GM12878 (cell line): ENCODE measurements around the gene FOS. TPM values are rescaled to one million over a fixed set of nuclear protein-coding genes. Genes with fewer than 3 reads are reported as not detected.
A peak's percentile ranks its signal among the peaks of the same experiment; 100 is the strongest.

Experiments
- ATAC-seq: fragments of 200-7000 bp; cut with Tn5 transposase; 3 replicates; pipeline ENCODE4 v1.9.1; 2020; ENCODE audit warnings: mild to moderate bottlenecking, moderate library complexity
- BruUV-seq: library from RNA; stranded (reverse); fragments of 400-500 nt; replicated peaks from 2 replicates; lab custom pipeline; 2021; lab: Mats Ljungman, UMichigan
- CTCF ChIA-PET: fragments of 300-600 bp; sonication (Branson Sonifier 250); formaldehyde crosslinking; extraction: SDS; loops from one replicate; lab custom pipeline; 2021; ENCODE audit warnings: inconsistent platforms; lab: Yijun Ruan, JAX
- POLR2A ChIA-PET: fragments of 350-600 bp; formaldehyde crosslinking; extraction: SDS; loops from one replicate; lab custom pipeline; 2021; ENCODE audit warnings: inconsistent platforms; lab: Charles Lee
- RAD21 ChIA-PET: fragments of 300-600 bp; sonication (Branson Sonifier 250); formaldehyde crosslinking; loops from one replicate; lab custom pipeline; 2023; ENCODE audit warnings: antibody characterized with exemption; ENCODE audit not compliant: unreplicated experiment; lab: Charles Lee
- SMC1A ChIA-PET: fragments of 300-600 bp; sonication (Branson Sonifier 250); formaldehyde crosslinking; loops from one replicate; lab custom pipeline; 2023; ENCODE audit not compliant: unreplicated experiment, uncharacterized antibody; lab: Charles Lee
- DNase-seq: peaks from one replicate; pipeline ENCODE4 v3.0.0-alpha.2; 2011; ENCODE audit warnings: low read depth, low spot score
- FAIRE-seq: peaks from 3 replicates; lab custom pipeline; 2011; peaks lifted over from hg19 to GRCh38; lab: Jason Lieb, UNC
- H2AFZ ChIP-seq: 2 replicates; pipeline ENCODE4 v1.6.0; 2011; ENCODE audit warnings: low read depth, low read length, control low read depth; ENCODE audit not compliant: control insufficient read depth
- H3K27ac ChIP-seq: 2 replicates; pipeline ENCODE4 v1.5.1; 2011; ENCODE audit warnings: control low read depth; ENCODE audit not compliant: control insufficient read depth, insufficient read depth
- H3K27me3 ChIP-seq, 2 experiments: replicated peaks in 1 of 2; 2 replicates each; pipeline versions ENCODE4 v1.6.0 to v1.6.1; 2011; ENCODE audit warnings: low read length in 1 of 2; ENCODE audit not compliant: control insufficient read depth in 2 of 2, insufficient read depth in 2 of 2
- H3K36me3 ChIP-seq, 2 experiments: 2 replicates each; pipeline ENCODE4 v1.5.1; 2011; ENCODE audit warnings: low read length in 1 of 2; ENCODE audit not compliant: control insufficient read depth in 2 of 2, insufficient read depth in 2 of 2
- H3K4me1 ChIP-seq: 2 replicates; pipeline ENCODE4 v1.6.1; 2011; ENCODE audit warnings: mild to moderate bottlenecking, low read length, moderate library complexity, mixed read lengths; ENCODE audit not compliant: control insufficient read depth, insufficient read depth
- H3K4me2 ChIP-seq: 2 replicates; pipeline ENCODE4 v1.6.0; 2011; ENCODE audit warnings: control low read depth; ENCODE audit not compliant: control insufficient read depth, insufficient read depth
- H3K4me3 ChIP-seq: fragments of 200-600 bp; sonication (generic); 2 replicates; pipeline ENCODE4 v1.5.1; 2016
- H3K79me2 ChIP-seq: 2 replicates; pipeline ENCODE4 v1.6.0; 2011; ENCODE audit warnings: low read length; ENCODE audit not compliant: control insufficient read depth, insufficient read depth
- H3K9ac ChIP-seq: 2 replicates; pipeline ENCODE4 v1.8.0; 2011; ENCODE audit warnings: low read length, control low read depth, mixed read lengths; ENCODE audit not compliant: control insufficient read depth, insufficient read depth
- H3K9me3 ChIP-seq: replicated peaks from 3 replicates; pipeline ENCODE4 v1.5.1; 2011; ENCODE audit warnings: mild to moderate bottlenecking, low read length; ENCODE audit not compliant: control insufficient read depth, insufficient read depth
- H4K20me1 ChIP-seq: 2 replicates; pipeline ENCODE4 v1.6.0; 2011; ENCODE audit not compliant: control insufficient read depth, insufficient read depth
- BCL3 ChIP-seq: IDR thresholded peaks from 2 replicates; pipeline ENCODE4 v1.6.1; 2011; ENCODE audit warnings: borderline replicate concordance, low read depth, mild to moderate bottlenecking, moderate library complexity, low read length; ENCODE audit not compliant: insufficient read depth, poor library complexity, severe bottlenecking
- BRCA1 ChIP-seq: IDR thresholded peaks from 2 replicates; pipeline ENCODE4 v1.6.1; 2011; ENCODE audit warnings: low read depth, low read length, improper control_type of control experiment
- CBFB ChIP-seq: IDR thresholded peaks from 2 replicates; pipeline ENCODE4 v1.6.1; 2016; ENCODE audit warnings: antibody characterized with exemption, low read depth
- CHD1 ChIP-seq: IDR thresholded peaks from 2 replicates; pipeline ENCODE4 v1.6.1; 2012; ENCODE audit warnings: low read depth, low read length, improper control_type of control experiment
- CHD2 ChIP-seq: IDR thresholded peaks from 2 replicates; pipeline ENCODE4 v1.6.1; 2011; ENCODE audit warnings: low read depth, low read length, improper control_type of control experiment, borderline replicate concordance
- DPF2 ChIP-seq: fragments of 450-650 bp; IDR thresholded peaks from 2 replicates; pipeline ENCODE4 v1.6.1; 2017; ENCODE audit warnings: mild to moderate bottlenecking
- ETV6 ChIP-seq, 2 experiments: fragments of 450-650 bp in 1 of 2; IDR thresholded peaks in 1 of 2; conservative IDR thresholded peaks in 1 of 2; 2 replicates each; pipeline ENCODE4 v1.6.1; 2014; ENCODE audit warnings: antibody characterized with exemption in 1 of 2, borderline replicate concordance in 1 of 2, low read depth in 1 of 2, mild to moderate bottlenecking in 1 of 2, moderate library complexity in 1 of 2
- FOXM1 ChIP-seq: IDR thresholded peaks from 2 replicates; pipeline ENCODE4 v1.6.1; 2012; ENCODE audit warnings: low read depth, mild to moderate bottlenecking, inconsistent platforms, low read length, moderate library complexity
- HSF1 ChIP-seq: fragments of 150-350 bp; IDR thresholded peaks from 2 replicates; pipeline ENCODE4 v1.6.1; 2014; ENCODE audit warnings: mild to moderate bottlenecking, low read depth, low read length
- IKZF1 ChIP-seq: fragments of 450-650 bp; conservative IDR thresholded peaks from 2 replicates; pipeline ENCODE4 v1.6.1; 2017; ENCODE audit warnings: antibody characterized with exemption, mild to moderate bottlenecking
- IRF4 ChIP-seq: IDR thresholded peaks from 2 replicates; pipeline ENCODE4 v1.6.1; 2011; ENCODE audit warnings: low read depth, low read length
- MTA2 ChIP-seq: fragments of 450-650 bp; IDR thresholded peaks from 2 replicates; pipeline ENCODE4 v1.6.1; 2016; ENCODE audit warnings: low read depth, mild to moderate bottlenecking, moderate library complexity
- NBN ChIP-seq: fragments of 450-650 bp; IDR thresholded peaks from 2 replicates; pipeline ENCODE4 v1.6.1; 2016
- RB1 ChIP-seq: fragments of 450-650 bp; formaldehyde crosslinking; IDR thresholded peaks from 2 replicates; pipeline ENCODE4 v1.6.1; 2017; ENCODE audit warnings: mild to moderate bottlenecking, borderline replicate concordance
- SMARCA5 ChIP-seq: fragments of 450-650 bp; IDR thresholded peaks from 2 replicates; pipeline ENCODE4 v1.6.1; 2017; ENCODE audit warnings: mild to moderate bottlenecking
- SMC3 ChIP-seq: IDR thresholded peaks from 2 replicates; pipeline ENCODE4 v1.6.1; 2011; ENCODE audit warnings: low read length, improper control_type of control experiment, borderline replicate concordance
- SPI1 ChIP-seq: IDR thresholded peaks from 2 replicates; pipeline ENCODE4 v1.6.1; 2011; ENCODE audit warnings: low read depth, mild to moderate bottlenecking, low read length, moderate library complexity, borderline replicate concordance; ENCODE audit not compliant: insufficient read depth
- YY1 ChIP-seq: IDR thresholded peaks from 2 replicates; pipeline ENCODE4 v1.6.1; 2011; ENCODE audit warnings: low read depth, mild to moderate bottlenecking, low read length
- WGBS: methylation state at CpG from one replicate; pipeline ENCODE4 v1.1.6; 2016; ENCODE audit warnings: low lambda C conversion rate; ENCODE audit not compliant: insufficient replicate concordance, insufficient coverage; ENCODE audit errors: missing lambda C conversion rate; 5-methylcytosine and 5-hydroxymethylcytosine counted together
- in situ Hi-C: fragments of 300-500 bp; cut with MboI; formaldehyde crosslinking; loops from 9 replicates; pipeline ENCODE4 v1.14.3; 2018; ENCODE audit warnings: mixed read lengths
- intact Hi-C: fragments of 100-400 bp; cut with micrococcal nuclease; formaldehyde crosslinking; loops from one replicate; pipeline ENCODE4 v1.14.2; 2022; ENCODE audit not compliant: unreplicated experiment
- polyA plus RNA-seq, 11 experiments: library from polyadenylated mRNA; depleted of rRNA in 4 of 11; unstranded in 6 of 11; stranded (reverse) in 5 of 11; fragments of >200 nt; fragmentation: Nextera tagmentation in 4 of 11; fragmentation: Illumina TruSeq in 1 of 11; extraction: Ambion mirVana in 4 of 11; extraction: Trizol in 1 of 11; gene quantifications; 1 replicate in 1 of 11; 2 replicates in 10 of 11; pipeline versions ENCODE4 v1.2.1 to v1.2.3, GENCODE V29; 2011 to 2016; ENCODE audit warnings: inconsistent platforms in 2 of 11, missing spikeins in 2 of 11, low read depth in 1 of 11
- total RNA-seq, 4 experiments: library from RNA; depleted of rRNA in 3 of 4; stranded (reverse); fragments of >200 nt in 3 of 4; fragmentation: Illumina TruSeq in 1 of 4; extraction: Trizol in 1 of 4; gene quantifications; 2 replicates each; pipeline versions ENCODE4 v1.2.1 to v1.2.3, GENCODE V29; 2013 to 2021
- TF ChIP-seq, protein P1 (sequence below): IDR thresholded peaks from 2 replicates; pipeline ENCODE4 v1.6.1; 2012; ENCODE audit warnings: low read depth, low read length, improper control_type of control experiment

Gene FOS
- total and polyA plus RNA-seq, 10 of the 15 experiments (the other 5 are each of a cell fraction or from before 2014, with no cell fraction given), result 0.02 to 0.95 (median 0.38) TPM

- WGBS, result 4% methylated on average over 19 of the region's 19 CpGs
- ChIA-PET CTCF (interaction anchor here (0.7 to 14.0 kb wide), 31 partner anchors 9 to 435 kb away, joined by 3 to 279 read pairs (median 4); partner anchors contain the start of gene NEK9), RAD21 (interaction anchor here (0.6 to 6.3 kb wide), 20 partner anchors 9 to 1042 kb away, joined by 3 to 57 read pairs (median 5); partner anchors contain the start of gene NEK9), SMC1A (interaction anchor here (0.7 to 13.3 kb wide), 29 partner anchors 9 to 354 kb away, joined by 3 to 154 read pairs (median 4); partner anchors contain the start of gene NEK9), POLR2A (interaction anchor here (0.6 to 1.0 kb wide), 7 partner anchors 13 to 389 kb away, joined by 3 to 5 read pairs (median 3); partner anchors contain the start of gene NEK9)
- BruUV-seq, result no TSS peak
- Histone ChIP-seq H3K9me3 (no peaks in the 10 kb centered on the region), H3K36me3 (no peaks in the 10 kb centered on the region), H3K27ac (0 out of 2 replicates have a peak overlapping the region, but pooled peaks have one; percentile 2), H3K4me3 (peak overlapping the region; percentile 72), H2AFZ (peak overlapping the region; percentile 95), H3K9ac (peak overlapping the region; percentile 38; the same call in 1 of the 2 replicates), H4K20me1 (no peaks in the 10 kb centered on the region), H3K4me1 (peaks cover 17% of the 10 kb centered on the region), H3K27me3 (no peaks in the 10 kb centered on the region; a peak in 1 of 4 replicates), H3K79me2 (no peaks in the 10 kb centered on the region), H3K4me2 (peak overlapping the region; percentile 90)
- in situ Hi-C loops, result no loop called here
- intact Hi-C loops, result loop anchor here (1.0 to 10.0 kb wide), 3 partner anchors 71 to 431 kb away; no protein-coding TSS in a partner anchor
- DNase-seq, result no peak
- peak; percentile 56 for ATAC-seq
- FAIRE-seq, result no peak
- TF ChIP-seq CHD2 (peak; percentile 38; the same call in 1 of the 2 replicates), IKZF1 (peak; percentile 77), SMC3 (peak; percentile 94), ETV6 (conservative IDR thresholded peaks at IDR 0.05 in 1 of 2, IDR thresholded peaks at IDR 0.05 in 1 of 2; ENCODE audit: borderline replicate concordance in 1 of 2, low read depth in 1 of 2) (peak in 1 of 2 experiments; percentile 48; a peak in 1 of 4 replicates), MTA2 (peak; percentile 31; the same call in 1 of the 2 replicates), NBN (peak; percentile 83), FOXM1 (0 out of 2 replicates have a peak, but pooled peaks have one; percentile 54), HSF1 (0 out of 2 replicates have a peak, but pooled peaks have one; percentile 26), CBFB (no peak), YY1 (peak; percentile 51), CHD1 (no peak), SPI1 (peak; percentile 25; the same call in 1 of the 2 replicates), DPF2 (0 out of 2 replicates have a peak, but pooled peaks have one; percentile 39), SMARCA5 (peak; percentile 70; the same call in 1 of the 2 replicates), BCL3 (no peak), RB1 (peak; percentile 60; the same call in 1 of the 2 replicates), BRCA1 (no peak), IRF4 (0 out of 2 replicates have a peak, but pooled peaks have one; percentile 7)
- TF ChIP-seq, protein P1, sequence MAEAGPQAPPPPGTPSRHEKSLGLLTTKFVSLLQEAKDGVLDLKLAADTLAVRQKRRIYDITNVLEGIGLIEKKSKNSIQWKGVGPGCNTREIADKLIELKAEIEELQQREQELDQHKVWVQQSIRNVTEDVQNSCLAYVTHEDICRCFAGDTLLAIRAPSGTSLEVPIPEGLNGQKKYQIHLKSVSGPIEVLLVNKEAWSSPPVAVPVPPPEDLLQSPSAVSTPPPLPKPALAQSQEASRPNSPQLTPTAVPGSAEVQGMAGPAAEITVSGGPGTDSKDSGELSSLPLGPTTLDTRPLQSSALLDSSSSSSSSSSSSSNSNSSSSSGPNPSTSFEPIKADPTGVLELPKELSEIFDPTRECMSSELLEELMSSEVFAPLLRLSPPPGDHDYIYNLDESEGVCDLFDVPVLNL, result no peak
These were observed 17.1 kb downstream of the FOS start for GRCh38 chr14:75295491-75296345.
